Measurements from ENCODE around the gene LRSAM1.

The LRSAM1 gene

GRCh38 chr9:127497656-127498290 is 46.5 kb downstream of the LRSAM1 start:
- DNase-seq (ENCODE audit: low spot score): no peak

DNA sequence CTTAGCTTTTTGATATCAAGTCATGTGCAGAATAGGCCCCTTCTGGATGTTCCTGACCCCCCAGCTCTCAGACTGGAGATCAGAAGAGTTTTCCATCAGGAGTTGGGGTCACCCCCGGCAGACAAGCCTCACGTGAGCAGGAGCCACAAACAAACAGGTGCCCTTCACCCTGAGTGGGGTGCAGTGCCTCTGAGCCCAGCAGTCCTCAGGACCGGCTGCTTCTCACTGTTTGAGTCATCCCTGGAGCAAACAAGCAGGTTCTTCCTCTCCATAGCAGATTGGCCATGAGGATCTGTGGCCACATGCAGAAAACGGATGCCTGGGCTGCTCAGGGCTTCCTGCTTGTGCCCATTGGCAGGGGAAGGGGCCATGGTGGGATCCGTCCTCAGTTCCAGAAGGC is 47.0 kb downstream of the LRSAM1 start:
- no peak for DNase-seq (ENCODE audit: low spot score)

DNA sequence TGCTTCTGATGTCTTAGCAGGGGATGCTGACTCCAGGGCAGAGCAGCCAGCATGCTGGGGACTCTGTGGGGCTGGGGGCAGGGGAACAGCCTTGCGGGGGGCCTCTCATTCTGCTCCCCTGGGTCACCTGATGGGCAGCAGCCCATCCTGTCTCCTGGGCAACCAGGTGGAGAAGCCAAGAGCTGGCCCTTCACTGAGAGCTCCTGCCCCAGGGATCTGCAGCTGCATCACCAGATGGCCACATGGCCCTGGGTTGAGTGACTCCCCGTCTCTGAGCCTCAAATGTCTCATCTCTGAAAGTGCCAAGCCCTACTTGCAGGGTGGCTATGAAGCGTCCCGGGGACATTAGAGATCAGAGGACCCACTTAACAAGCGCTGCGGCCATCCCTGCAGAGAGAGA is 49.1 kb downstream of the LRSAM1 start:
- no peak for DNase-seq (ENCODE audit: low spot score)

- no peak for DNase-seq (ENCODE audit: low spot score)
These were observed 49.6 kb downstream of the LRSAM1 start for GRCh38 chr9:127500862-127501261.

DNA sequence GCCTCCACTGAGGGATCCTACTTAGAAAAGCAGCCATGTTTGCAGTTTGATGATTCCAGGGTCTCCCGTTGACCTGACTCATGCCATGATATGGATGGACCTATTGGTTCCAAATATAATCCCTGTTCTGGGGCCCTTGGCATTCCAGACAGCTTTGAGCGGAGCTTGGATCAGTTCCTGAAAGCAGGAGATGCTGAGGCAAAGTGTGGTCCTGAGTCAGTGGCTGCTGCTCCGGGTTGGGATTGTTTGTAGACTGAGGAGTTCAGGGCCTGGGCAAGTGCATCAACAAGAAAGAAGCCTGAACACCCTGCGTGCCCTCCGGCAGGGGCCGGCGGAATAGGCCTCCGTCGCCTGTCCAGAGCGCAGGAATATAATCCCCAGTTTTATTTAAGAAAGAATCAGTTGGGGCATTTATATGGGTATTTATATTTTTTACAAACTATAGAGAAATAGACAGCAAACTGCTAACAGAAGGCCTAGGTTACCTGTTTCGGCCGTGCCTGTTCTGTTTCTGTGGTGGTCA is 50.6 kb downstream of the LRSAM1 start:
- DNase-seq (ENCODE audit: low spot score): no peak

DNA sequence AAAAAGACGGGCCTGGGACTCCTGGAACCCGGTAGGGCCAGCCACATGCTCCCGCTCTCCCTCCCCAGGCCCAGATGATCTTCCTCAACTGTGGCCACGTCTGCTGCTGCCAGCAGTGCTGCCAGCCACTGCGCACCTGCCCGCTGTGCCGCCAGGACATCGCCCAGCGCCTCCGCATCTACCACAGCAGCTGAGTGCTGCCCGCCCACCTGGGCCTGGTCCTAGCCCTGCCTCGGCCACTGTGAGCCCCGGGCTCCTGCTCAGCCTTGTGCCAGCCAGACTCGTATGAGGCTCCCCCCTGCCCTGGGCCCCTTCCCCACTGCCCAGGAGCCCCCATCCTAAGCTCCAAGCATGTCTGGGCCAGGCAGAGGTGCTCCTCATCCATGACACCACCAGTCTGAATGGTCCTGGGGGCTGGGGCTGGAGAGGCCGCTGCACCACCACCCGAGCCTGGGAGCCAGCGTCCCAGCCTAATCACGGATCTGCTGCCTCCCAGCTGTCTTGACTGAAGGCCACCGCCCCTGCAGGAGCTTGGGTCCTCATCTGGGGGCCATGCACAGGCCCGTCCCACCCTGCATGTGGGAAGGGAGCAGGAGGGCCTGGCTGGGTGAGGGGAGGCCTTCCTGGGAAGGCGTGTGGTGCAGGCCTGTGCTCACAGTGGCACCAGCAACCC is 51.5 kb downstream of the LRSAM1 start:
- DNase-seq (ENCODE audit: low spot score): no peak

DNA sequence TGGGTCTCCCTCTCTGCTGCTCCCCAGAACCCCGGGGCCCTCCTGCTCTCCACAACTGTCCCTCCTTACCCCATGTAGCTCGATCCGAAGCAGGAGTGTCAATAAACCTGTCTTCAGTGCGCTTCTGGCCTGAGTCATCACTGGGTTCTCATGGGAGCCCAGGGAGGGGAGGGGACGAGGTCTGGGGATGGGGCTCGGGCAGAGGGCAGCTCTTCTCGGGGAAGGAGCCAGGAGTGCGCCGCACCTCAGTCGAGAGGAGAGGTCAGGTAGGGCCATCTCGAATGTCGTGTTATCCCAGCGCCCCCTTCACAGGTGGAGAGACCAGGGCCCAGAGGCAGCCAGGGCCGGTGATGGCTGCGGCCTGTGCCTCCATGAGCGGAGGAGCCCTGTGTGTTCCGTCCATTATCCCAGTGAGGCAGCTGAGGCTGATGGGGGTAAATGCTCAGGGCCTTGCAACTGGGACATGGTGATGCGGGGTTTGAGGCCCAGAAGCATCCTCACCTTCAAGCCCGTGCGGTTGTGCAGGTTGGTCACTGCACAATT is 52.1 kb downstream of the LRSAM1 start:
- DNase-seq (ENCODE audit: low spot score): no peak

DNA sequence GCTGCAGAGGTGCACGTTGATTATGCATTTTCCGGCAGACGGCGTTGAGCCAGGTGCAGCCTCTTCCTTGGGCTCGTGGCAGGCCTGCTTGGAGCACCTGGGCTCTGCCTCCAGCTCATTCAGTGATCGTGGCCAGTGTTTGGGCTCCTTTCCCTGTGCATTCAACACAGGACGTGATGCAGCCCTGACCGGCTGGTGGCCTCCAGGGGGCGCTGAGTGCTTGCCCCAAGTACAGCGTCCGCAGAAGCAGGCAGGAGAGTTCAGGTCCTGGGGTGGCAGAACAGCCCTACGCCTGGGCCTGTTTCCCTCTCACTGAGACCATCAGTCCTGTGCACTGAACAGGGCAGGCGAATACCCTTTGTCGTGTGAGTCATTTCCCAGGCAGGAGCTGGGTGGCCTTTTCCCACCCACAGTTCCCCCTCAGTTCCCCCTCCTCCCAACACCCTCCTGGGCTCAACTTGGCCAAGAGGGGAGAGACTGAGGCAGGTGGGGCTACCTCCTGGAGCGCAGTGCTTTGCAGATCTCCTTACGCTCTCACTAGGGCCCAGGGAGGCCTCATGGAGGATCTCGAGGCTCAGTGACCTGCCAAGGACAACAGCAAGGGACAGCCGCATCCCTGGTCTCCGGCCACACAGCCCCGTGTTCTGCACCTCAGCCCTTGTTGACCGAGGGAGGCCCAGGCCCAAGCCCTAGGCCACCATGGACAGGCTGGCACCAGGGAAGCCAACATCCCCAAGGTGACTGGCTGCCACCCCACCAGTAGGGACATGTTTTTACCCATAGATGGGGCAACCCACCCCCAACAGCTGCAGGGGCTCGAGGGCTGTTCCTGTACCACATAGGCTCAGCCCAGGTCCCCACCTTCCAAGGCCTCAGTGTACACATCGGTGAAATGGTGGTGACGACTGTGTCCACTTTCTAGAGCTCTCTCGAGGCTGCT is 52.9 kb downstream of the LRSAM1 start:
- peak; percentile 90 for DNase-seq (ENCODE audit: low spot score)

DNA sequence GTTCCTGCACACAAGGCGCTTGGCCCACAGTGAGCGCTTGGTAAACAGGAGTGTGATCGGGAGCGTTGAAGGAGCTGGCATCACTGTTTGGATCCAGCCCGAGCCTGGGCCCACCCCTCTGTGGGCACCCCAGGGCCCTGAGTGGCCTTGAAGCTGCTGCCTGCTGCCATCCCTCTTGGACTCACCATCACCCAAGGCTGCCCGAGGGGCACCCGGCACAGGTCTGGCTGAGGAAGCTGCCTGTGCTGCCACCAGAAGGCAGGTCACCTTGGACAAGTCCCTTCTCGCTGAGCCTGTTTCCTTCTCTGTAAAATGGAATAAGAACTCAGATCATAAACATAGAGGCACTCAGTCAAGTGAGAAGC is 53.6 kb downstream of the LRSAM1 start:
- DNase-seq (ENCODE audit: low spot score): no peak

GRCh38 chr9:127505396-127506116 is 54.2 kb downstream of the LRSAM1 start:
- peak; percentile 61 for DNase-seq (ENCODE audit: low spot score)

GRCh38 chr9:127506117-127506813 is 55.0 kb downstream of the LRSAM1 start:
- no peak for DNase-seq (ENCODE audit: low spot score)

DNA sequence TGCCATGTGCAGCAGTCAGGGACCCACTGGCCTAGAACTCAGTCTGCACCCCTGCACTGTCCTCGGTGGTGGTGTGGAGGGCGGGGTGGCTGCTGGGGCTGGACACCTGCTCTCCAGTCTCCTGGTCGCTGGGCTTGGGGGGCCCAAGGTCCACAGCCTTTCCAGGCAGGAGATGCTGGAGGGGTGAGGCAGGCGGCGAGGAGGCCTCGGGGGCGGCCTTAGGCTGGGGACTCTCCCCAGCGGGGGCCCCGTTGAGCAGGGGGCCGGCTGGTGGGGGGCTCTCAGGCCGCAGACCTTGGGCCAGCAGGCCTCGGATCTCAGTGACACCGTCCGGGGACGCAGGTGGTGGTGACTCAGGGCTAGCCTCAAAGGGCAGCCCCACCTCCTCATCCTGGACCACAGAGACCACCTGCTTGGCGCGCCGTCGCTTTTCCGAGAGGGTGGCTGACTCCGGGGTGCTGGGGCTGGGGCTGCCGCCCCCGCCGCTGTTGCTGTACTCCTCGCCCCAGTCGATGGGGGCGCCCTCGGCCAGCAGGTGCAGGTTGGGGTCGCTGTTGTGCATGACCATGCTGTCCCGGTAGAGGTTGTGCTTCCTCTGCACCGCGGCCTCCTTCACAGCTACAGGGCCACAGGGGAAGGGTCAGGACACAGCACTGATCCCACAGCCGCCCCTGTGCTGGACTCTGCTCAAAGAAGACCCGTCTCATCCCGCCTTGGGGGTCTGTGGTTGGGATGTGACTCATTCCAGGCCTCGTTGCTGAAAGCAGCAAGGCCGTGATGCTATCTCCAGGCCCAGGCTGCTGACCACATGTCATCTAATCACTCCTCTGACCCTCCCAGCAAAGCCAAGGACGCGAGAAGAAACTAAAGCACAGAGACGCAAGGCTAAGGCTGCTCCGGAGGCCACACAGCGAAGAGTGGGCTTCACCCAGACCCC is 55.8 kb downstream of the LRSAM1 start:
- DNase-seq (ENCODE audit: low spot score): no peak

GRCh38 chr9:127507751-127508648 is 56.7 kb downstream of the LRSAM1 start:
- no peak for DNase-seq (ENCODE audit: low spot score)

GRCh38 chr9:127508901-127509260 is 57.6 kb downstream of the LRSAM1 start:
- DNase-seq (ENCODE audit: low spot score): no peak

GRCh38 chr9:127509261-127509954 is 58.1 kb downstream of the LRSAM1 start:
- no peak for DNase-seq (ENCODE audit: low spot score)

- no peak for DNase-seq (ENCODE audit: low spot score)
These were observed 58.6 kb downstream of the LRSAM1 start for GRCh38 chr9:127509955-127510299.

DNA sequence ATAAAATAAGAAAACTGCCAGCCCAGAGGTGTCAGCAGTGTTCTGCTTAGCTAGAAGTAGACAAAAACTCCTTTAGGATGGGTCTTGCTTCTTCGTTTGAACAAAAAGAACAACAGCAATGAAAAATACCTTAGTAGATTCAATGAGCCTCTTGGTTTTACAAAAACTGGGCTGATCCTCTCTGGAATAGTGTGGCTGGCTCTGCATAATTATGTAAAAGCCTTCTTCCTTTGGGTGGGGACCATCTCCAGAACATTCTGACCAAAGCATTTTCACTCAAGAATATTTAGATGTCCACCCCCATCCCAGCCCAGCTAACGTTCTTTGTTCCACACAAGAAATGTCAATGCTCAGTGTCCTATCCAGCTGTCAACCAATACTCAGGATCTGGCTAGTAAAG is 63.2 kb downstream of the LRSAM1 start:
- no peak for DNase-seq (ENCODE audit: low spot score)

DNA sequence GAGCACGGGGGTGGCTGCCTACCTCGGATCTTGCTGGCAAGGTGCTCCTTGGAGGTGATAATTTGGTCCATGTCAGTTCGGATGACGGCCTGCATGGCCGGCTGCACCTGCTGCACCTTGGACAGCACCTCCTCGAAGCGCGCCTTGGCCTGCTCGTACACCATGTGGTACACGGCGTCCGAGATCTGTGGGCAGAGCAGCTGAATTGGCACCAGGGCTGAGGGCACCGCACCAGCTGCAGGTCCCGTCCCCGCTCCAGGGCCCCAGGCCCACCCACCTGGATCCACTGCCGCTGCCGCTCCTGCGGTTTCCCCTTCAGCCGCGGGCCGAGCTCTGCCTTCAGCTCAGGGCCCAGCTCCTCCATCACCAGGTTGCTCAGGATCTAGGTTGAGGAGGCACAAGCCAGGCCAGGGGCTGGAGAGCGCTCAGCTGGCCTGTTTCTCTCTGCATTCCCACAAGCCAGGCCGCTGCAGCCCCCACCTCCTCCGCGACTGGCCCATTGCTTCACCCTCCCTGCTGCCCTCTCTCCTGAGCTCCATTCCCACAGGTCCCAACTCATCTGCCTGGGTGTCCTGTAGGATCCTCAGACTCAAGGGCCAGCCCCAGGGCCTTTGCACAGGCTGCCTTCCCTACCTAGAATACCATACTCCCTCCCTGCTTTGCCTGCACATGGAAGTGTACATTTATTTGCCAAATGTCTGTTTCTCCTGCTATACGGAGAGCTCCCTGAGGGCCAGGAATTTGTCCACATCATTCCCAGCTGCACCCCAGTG is 65.7 kb downstream of the LRSAM1 start:
- DNase-seq (ENCODE audit: low spot score): no peak

Measured in RKO (cell line).